ELF-1 (cell line): ENCODE data around the gene ZBTB34.
A peak's percentile ranks its signal among the peaks of the same experiment; 100 is the strongest.

Source experiments
- DNase-seq: peaks from one replicate; pipeline ENCODE4 v3.0.0-alpha.2; 2016; ENCODE audit warnings: low read depth, low spot score

Gene ZBTB34

GRCh38 chr9:126919193-126919592, 58.8 kb downstream of the ZBTB34 start:
- no peak for DNase-seq

DNA sequence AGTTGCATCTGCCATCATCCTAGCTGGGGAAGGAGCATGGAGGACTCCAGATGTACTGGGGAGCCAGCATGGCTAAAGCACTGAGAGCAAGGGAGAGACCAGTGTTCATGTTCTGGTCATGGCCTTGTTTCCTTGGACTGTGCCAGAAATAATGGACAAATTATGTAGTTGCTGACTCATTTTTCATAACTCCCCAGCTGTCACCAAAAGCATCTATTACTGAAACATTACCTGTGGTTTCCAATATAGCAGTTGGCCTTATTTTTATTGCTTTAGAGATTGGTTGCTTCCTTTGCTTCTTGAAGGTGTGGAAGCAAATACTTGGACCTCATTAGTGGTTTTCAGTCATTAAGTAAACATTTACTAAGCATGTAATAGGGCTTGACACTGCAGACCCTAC, 65.4 kb downstream of the ZBTB34 start:
- DNase-seq, result no peak

GRCh38 chr9:126926364-126926763, 65.9 kb downstream of the ZBTB34 start:
- no peak for DNase-seq

GRCh38 chr9:126927419-126927818, 67.0 kb downstream of the ZBTB34 start:
- no peak for DNase-seq

DNA sequence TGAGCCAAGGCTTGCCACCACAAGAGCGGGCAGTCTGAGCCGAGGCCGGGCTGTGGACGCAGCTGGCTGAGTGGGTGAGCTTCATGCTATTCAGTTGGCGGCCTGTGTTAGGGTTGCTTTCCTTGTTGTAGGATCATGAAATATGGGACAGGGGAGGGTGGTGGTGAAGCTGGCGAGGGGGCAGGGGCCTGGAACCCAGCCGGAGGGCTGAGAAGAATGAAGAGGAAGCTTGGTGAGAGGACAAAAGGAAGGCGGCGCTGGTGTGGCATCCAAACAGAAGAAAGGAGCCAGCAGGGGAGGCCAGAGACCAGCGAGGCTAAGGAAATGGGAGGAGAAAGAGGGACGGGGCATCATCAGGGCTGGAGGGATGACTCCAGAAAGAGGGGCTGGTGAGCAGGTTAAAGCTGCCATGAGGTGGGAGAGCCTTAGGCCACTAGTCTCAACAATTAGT, 72.5 kb downstream of the ZBTB34 start:
- peak; percentile 39 for DNase-seq

DNA sequence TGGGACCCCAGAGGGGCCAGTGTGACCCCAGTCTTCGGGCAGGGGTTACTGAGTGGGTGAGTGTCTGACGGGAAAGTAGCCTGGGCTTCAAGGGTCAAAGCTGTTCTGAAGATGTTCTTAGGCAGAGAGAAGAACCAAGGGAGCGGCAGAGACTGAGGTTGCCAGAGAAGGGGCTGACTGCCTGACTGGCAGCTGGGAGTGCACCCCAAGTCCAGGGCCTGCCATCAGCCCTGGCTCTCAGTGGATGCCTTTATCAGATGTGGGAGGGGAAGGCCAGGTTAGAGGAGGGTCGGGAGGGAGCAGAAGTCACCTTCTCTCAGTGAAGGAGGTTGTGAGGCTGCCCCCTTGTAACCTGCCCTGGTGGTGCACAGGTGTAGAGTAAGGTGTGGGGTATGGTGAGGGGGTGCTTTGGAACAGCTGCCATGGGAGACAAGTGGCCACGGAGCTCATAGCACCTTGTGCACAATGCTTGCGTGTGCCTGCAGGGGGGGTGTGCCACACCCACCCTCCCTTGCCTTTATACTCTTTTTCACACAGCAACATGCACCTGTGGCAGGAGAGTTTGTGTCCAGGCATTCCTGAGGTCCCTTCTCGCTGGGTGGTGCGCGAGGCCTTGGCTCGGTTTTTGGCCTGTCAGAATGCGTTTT, 73.0 kb downstream of the ZBTB34 start:
- no peak for DNase-seq

DNA sequence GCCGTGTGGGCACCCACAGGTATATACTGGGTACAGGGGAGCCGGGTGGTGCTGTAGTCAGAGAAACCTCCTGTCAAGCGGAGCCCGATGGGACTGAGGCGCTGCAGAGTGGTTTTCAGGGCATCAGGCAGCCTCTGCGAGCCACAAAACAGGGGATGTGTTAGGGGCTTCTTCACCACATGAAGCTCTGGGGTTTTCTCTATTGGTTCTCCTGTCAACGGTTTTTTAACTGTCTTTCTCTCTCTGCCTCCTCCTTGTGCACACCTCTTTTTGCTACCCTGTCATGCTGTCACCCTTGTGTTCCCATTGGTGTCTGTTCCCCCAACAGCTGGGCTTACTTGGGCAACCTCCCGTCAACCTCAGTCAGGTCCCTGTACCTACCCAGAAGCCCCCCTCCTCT, 74.0 kb downstream of the ZBTB34 start:
- no peak for DNase-seq
